ENCODE results near the gene EZH1.

DNA sequence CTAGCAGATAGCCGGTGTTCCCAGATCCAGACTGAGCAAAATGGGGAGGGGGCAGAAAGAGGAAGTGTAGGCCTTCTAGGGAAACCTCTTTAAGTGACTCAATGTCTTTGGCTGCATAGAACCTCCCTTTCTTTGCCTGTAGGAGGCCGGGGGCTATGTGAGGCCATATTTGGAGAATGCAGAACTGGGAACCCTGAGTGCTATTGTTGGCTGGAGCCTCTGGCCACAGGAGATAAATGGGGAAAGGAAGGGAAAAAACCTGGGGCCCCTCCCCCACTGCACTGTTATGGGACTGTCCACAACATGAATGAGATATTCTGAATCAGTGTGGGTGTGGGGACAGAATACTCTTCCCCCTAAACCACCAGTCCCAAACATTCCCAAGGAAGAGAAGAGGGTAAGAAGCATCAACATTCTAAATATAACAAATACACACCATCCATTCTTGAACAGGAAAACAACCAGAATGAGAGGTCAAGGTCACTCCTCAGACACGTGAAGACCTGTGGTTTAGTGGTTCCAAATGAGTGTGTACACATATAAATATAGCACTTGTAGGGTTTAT lies 30.8 kb upstream of the EZH1 start:
- no peak for TF ChIP-seq SIN3A (IDR thresholded peaks at IDR 0.05; ENCODE audit: borderline replicate concordance, insufficient read depth, low read depth, low read length)
- TF ChIP-seq, protein P1, sequence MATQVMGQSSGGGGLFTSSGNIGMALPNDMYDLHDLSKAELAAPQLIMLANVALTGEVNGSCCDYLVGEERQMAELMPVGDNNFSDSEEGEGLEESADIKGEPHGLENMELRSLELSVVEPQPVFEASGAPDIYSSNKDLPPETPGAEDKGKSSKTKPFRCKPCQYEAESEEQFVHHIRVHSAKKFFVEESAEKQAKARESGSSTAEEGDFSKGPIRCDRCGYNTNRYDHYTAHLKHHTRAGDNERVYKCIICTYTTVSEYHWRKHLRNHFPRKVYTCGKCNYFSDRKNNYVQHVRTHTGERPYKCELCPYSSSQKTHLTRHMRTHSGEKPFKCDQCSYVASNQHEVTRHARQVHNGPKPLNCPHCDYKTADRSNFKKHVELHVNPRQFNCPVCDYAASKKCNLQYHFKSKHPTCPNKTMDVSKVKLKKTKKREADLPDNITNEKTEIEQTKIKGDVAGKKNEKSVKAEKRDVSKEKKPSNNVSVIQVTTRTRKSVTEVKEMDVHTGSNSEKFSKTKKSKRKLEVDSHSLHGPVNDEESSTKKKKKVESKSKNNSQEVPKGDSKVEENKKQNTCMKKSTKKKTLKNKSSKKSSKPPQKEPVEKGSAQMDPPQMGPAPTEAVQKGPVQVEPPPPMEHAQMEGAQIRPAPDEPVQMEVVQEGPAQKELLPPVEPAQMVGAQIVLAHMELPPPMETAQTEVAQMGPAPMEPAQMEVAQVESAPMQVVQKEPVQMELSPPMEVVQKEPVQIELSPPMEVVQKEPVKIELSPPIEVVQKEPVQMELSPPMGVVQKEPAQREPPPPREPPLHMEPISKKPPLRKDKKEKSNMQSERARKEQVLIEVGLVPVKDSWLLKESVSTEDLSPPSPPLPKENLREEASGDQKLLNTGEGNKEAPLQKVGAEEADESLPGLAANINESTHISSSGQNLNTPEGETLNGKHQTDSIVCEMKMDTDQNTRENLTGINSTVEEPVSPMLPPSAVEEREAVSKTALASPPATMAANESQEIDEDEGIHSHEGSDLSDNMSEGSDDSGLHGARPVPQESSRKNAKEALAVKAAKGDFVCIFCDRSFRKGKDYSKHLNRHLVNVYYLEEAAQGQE (IDR thresholded peaks at IDR 0.05; ENCODE audit: insufficient read depth in 1 of 2, low read depth in 2 of 2, low read length in 1 of 2): no peak
